Type B pancreatic cell (in vitro differentiated cells): ENCODE measurements around the gene FADS2. TPM values are rescaled to one million over a fixed set of nuclear protein-coding genes. Genes with fewer than 3 reads are reported as not detected.

ENCODE experiments used
- DNase-seq: peaks from one replicate; pipeline ENCODE4 v3.0.0; 2021; ENCODE audit warnings: mixed read lengths; ENCODE audit not compliant: unreplicated experiment; ENCODE audit errors: extremely low spot score
- H3K27ac Mint-ChIP-seq: 2 replicates; pipeline ENCODE4 v1.8.0; 2021; ENCODE audit warnings: mild to moderate bottlenecking, mixed read lengths
- H3K27me3 Mint-ChIP-seq: 2 replicates; pipeline ENCODE4 v1.8.0; 2021; ENCODE audit warnings: mixed read lengths
- H3K36me3 Mint-ChIP-seq: 2 replicates; pipeline ENCODE4 v1.8.0; 2021; ENCODE audit warnings: mixed read lengths
- H3K4me1 Mint-ChIP-seq: one replicate; pipeline ENCODE4 v1.8.0; 2021; ENCODE audit warnings: mixed read lengths; ENCODE audit not compliant: unreplicated experiment
- H3K4me3 Mint-ChIP-seq: 2 replicates; pipeline ENCODE4 v1.8.0; 2021; ENCODE audit warnings: mild to moderate bottlenecking, mixed read lengths
- H3K9me3 Mint-ChIP-seq: 2 replicates; pipeline ENCODE4 v1.8.0; 2021; ENCODE audit warnings: mixed read lengths
- total RNA-seq: library from RNA; stranded (reverse); gene quantifications from 2 replicates; pipeline ENCODE4 v1.2.1, GENCODE V29; 2021; ENCODE audit warnings: low replicate concordance
- TF ChIP-seq, protein P1 (sequence below): fragments of 200-600 bp; sonication (generic); conservative IDR thresholded peaks from 2 replicates; pipeline ENCODE4 v1.5.0; 2021; ENCODE audit warnings: antibody characterized with exemption, mild to moderate bottlenecking

FADS2 gene
- total RNA-seq, 1 donor from 2014 or later, result 205 TPM

DNA sequence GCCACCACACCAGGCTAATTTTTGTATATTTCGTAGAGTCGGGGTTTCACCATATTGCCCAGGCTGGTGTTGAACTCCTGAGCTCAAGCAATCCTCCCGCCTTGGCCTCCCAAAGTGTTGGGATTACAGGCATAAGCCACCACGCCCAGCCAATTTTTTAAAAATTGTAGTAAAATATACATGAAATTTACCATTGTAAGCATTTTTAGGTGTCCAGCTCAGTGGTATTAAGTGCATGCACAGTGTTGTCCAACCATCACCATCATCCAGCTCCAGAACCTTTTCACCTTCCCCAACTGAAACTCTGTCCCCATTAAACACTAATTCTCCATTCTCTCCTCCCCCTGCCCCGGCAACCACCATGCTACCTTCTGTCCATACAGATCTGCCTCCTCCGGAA is 54.8 kb downstream of the FADS2 start:
- H3K27ac Mint-ChIP-seq, result peak overlapping the region; percentile 58
- H3K4me3 Mint-ChIP-seq, result no peak overlapping the region
- no peaks in the 10 kb centered on the region for H3K27me3 Mint-ChIP-seq
- peaks cover 8% of the 10 kb centered on the region for H3K4me1 Mint-ChIP-seq
- no peaks in the 10 kb centered on the region for H3K36me3 Mint-ChIP-seq
- no peak for DNase-seq
- H3K9me3 Mint-ChIP-seq, result peaks cover 4% of the 10 kb centered on the region
- TF ChIP-seq, protein P1, sequence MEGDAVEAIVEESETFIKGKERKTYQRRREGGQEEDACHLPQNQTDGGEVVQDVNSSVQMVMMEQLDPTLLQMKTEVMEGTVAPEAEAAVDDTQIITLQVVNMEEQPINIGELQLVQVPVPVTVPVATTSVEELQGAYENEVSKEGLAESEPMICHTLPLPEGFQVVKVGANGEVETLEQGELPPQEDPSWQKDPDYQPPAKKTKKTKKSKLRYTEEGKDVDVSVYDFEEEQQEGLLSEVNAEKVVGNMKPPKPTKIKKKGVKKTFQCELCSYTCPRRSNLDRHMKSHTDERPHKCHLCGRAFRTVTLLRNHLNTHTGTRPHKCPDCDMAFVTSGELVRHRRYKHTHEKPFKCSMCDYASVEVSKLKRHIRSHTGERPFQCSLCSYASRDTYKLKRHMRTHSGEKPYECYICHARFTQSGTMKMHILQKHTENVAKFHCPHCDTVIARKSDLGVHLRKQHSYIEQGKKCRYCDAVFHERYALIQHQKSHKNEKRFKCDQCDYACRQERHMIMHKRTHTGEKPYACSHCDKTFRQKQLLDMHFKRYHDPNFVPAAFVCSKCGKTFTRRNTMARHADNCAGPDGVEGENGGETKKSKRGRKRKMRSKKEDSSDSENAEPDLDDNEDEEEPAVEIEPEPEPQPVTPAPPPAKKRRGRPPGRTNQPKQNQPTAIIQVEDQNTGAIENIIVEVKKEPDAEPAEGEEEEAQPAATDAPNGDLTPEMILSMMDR, result no peak

DNA sequence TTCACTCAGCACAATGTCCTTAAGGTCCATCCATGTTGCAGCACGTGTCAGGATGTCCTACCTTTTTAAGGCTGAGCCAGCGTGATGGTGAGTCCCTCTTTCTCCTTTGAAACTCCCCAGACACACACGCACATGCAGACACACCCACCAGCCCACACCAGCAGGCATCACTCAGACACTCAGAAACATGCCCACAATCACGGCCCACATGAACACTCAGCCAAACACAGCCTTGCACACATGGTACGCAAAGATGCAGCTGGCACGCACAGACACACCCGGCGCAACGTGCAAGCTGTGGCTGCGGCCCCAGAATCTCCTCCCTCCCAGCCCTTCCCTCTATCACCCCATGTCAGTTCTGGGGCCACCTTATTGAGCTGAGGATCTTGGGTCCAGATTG is 55.2 kb downstream of the FADS2 start:
- no peak overlapping the region for H3K4me3 Mint-ChIP-seq
- TF ChIP-seq, protein P1, result no peak

DNA sequence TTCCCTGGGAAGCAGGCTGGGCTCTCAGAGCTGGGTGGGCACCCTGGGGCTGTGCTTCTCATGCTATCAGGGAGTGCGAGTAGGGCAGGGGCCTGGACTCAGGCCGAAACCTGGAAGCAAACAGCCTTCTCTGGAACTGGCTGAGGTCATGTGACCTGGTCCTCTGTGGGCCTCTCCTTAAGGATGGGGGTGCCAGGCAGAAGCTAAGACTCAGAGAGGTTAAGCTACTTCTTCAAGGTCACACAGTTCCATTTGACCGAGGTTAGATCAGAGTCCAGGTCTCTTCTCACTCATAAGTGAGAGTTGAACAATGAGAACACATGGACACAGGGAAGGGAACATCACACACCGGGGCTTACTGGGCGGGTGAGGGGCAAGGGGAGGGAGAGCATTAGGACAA is 55.8 kb downstream of the FADS2 start:
- Mint-ChIP-seq H3K4me3 (no peak overlapping the region), H3K9me3 (peaks cover 4% of the 10 kb centered on the region), H3K36me3 (no peaks in the 10 kb centered on the region), H3K27ac (no peak overlapping the region), H3K27me3 (no peaks in the 10 kb centered on the region), H3K4me1 (peaks cover 8% of the 10 kb centered on the region)
- DNase-seq, result no peak
- TF ChIP-seq, protein P1, result no peak

More for the DNA sequence above, 55.2 kb downstream of the FADS2 start:
- no peaks in the 10 kb centered on the region for H3K27me3 Mint-ChIP-seq
- peaks cover 8% of the 10 kb centered on the region for H3K4me1 Mint-ChIP-seq
- H3K27ac Mint-ChIP-seq, result peak overlapping the region; percentile 58
- H3K36me3 Mint-ChIP-seq, result no peaks in the 10 kb centered on the region
- DNase-seq, result no peak
- peaks cover 4% of the 10 kb centered on the region for H3K9me3 Mint-ChIP-seq

GRCh38 chr11:61885166-61885778 is 57.2 kb downstream of the FADS2 start:
- Mint-ChIP-seq H3K9me3 (peaks cover 4% of the 10 kb centered on the region), H3K27ac (peak overlapping the region; percentile 69), H3K27me3 (no peaks in the 10 kb centered on the region), H3K36me3 (no peaks in the 10 kb centered on the region), H3K4me3 (no peak overlapping the region), H3K4me1 (peaks cover 3% of the 10 kb centered on the region)
- no peak for DNase-seq
- TF ChIP-seq, protein P1, result no peak

DNA sequence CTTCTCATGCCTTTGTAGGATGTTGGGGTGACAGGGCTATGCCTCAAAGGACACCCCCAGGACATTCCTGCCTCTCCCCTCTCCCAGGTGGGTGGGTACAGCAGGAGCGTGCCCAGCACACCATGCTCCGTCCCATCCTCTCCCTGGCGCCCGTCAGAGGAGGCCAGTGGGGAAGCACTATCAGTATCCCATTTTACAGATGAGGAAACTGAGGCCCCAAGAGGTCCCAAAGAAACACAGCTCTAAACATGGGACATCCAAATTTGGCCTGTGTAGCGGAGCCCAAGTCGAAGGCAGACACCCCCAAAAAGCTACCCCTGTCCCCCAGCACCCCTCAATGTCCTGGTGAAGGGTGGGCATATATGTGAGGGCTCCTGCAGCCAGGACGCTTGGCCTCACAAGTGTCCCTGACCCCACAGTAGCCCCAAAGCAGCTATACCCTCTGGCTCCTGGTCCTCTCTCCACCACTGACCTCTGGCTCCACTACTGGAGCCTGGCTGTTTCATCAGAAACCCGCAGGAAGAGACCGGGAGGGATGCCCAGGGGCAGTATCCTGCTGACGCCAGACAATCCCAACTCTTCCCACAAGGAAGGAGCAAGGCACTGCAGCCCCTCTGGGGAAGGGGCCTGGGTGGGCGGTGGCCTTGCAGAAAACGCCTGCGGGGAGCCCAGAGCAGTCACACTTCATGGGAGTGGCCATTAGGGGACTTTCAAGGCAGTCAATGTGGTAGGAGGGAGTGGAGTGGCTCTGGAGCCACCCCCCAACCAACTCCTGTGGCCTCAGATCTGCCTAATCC is 57.9 kb downstream of the FADS2 start:
- DNase-seq, result no peak
- Mint-ChIP-seq H3K9me3 (peaks cover 4% of the 10 kb centered on the region), H3K4me1 (no peaks in the 10 kb centered on the region), H3K27me3 (no peaks in the 10 kb centered on the region), H3K36me3 (no peaks in the 10 kb centered on the region), H3K27ac (no peak overlapping the region), H3K4me3 (no peak overlapping the region)
- TF ChIP-seq, protein P1, result no peak
